Glutamatergic neuron (in vitro differentiated cells): Measurements from ENCODE around the gene PPIL6. TPM values are rescaled to one million over a fixed set of nuclear protein-coding genes. Genes with fewer than 3 reads are reported as not detected.

ENCODE experiments used
- DNase-seq: peaks from one replicate; pipeline ENCODE4 v3.0.0; 2022
- H3K27ac Mint-ChIP-seq: one replicate; pipeline ENCODE4 v1.8.0; 2020; ENCODE audit warnings: mild to moderate bottlenecking, mixed read lengths, inconsistent platforms; ENCODE audit not compliant: unreplicated experiment
- H3K27me3 Mint-ChIP-seq: one replicate; pipeline ENCODE4 v1.8.0; 2020; ENCODE audit warnings: mild to moderate bottlenecking, moderate library complexity, mixed read lengths, inconsistent platforms; ENCODE audit not compliant: unreplicated experiment
- H3K36me3 Mint-ChIP-seq: one replicate; pipeline ENCODE4 v1.8.0; 2020; ENCODE audit warnings: mild to moderate bottlenecking, mixed read lengths, inconsistent platforms; ENCODE audit not compliant: unreplicated experiment
- H3K4me1 Mint-ChIP-seq: one replicate; pipeline ENCODE4 v1.8.0; 2020; ENCODE audit warnings: mild to moderate bottlenecking, low read depth, mixed read lengths, inconsistent platforms; ENCODE audit not compliant: unreplicated experiment
- H3K4me3 Mint-ChIP-seq: one replicate; pipeline ENCODE4 v1.8.0; 2020; ENCODE audit warnings: mild to moderate bottlenecking, mixed read lengths, inconsistent platforms; ENCODE audit not compliant: unreplicated experiment
- H3K9me3 Mint-ChIP-seq: one replicate; pipeline ENCODE4 v1.8.0; 2020; ENCODE audit warnings: mild to moderate bottlenecking, moderate library complexity, mixed read lengths, inconsistent platforms; ENCODE audit not compliant: unreplicated experiment
- total RNA-seq: library from RNA; stranded (reverse); fragmentation: NEBNext Ultra II Directional; extraction: Animal tissue kit (Norgen Biotek cat#: 25700); gene quantifications from one replicate; pipeline ENCODE4 v1.2.1, GENCODE V29; 2021; ENCODE audit not compliant: unreplicated experiment
- TF ChIP-seq, protein P1 (sequence below): fragments of 200-600 bp; sonication (generic); IDR thresholded peaks from one replicate; pipeline ENCODE4 v1.5.0; 2021; ENCODE audit not compliant: partially characterized antibody, unreplicated experiment

The PPIL6 gene
- total RNA-seq, 1 donor from 2014 or later: 0.83 TPM

DNA sequence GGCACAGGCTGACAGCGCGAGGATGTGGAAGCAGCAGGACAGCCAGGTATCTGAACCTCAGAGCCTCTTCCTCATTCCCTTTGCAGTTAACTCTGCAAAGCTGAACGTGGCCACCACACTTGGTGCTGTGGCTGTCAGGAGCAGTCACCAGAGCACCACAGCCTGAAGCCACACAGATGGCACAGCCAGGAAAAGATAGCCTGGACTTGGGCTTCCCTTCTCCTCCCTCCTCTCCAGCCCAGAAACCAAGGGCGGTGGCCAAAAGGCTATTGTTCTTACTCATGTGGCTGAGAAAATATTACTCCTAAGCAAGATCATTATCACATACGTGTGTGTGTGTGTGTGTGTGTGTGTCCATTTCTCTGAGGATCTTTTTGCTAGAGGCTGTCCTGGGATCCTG lies 97.9 kb downstream of the PPIL6 start:
- Mint-ChIP-seq H3K4me3 (no peak overlapping the region), H3K27me3 (peaks cover 2% of the 10 kb centered on the region), H3K9me3 (no peaks in the 10 kb centered on the region), H3K27ac (no peak overlapping the region), H3K4me1 (no peaks in the 10 kb centered on the region), H3K36me3 (no peaks in the 10 kb centered on the region)
- DNase-seq: no peak
- TF ChIP-seq, protein P1, sequence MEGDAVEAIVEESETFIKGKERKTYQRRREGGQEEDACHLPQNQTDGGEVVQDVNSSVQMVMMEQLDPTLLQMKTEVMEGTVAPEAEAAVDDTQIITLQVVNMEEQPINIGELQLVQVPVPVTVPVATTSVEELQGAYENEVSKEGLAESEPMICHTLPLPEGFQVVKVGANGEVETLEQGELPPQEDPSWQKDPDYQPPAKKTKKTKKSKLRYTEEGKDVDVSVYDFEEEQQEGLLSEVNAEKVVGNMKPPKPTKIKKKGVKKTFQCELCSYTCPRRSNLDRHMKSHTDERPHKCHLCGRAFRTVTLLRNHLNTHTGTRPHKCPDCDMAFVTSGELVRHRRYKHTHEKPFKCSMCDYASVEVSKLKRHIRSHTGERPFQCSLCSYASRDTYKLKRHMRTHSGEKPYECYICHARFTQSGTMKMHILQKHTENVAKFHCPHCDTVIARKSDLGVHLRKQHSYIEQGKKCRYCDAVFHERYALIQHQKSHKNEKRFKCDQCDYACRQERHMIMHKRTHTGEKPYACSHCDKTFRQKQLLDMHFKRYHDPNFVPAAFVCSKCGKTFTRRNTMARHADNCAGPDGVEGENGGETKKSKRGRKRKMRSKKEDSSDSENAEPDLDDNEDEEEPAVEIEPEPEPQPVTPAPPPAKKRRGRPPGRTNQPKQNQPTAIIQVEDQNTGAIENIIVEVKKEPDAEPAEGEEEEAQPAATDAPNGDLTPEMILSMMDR: no peak

DNA sequence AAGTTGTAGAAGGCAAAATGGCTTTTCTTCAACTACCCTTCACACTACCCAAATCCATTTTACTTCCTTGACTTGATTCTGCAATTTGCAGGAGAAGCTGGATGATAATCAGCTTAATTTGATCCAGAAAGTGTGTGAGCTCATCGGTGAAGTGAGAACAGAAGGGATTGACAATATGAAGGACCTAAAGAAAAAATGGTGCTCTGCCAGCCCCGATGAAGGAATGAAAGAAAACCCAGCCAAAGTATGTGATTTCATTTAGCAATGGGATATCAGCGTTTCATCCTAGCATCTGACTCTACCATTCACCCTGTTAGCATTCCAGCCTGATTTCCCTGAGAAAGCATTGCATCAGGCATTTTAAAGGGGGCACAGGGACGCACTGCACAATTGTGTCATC lies 99.6 kb downstream of the PPIL6 start:
- no peak for DNase-seq
- no peaks in the 10 kb centered on the region for H3K4me1 Mint-ChIP-seq
- H3K9me3 Mint-ChIP-seq: peaks cover 5% of the 10 kb centered on the region

More for the DNA sequence above, 99.6 kb downstream of the PPIL6 start:
- peaks cover 2% of the 10 kb centered on the region for H3K27me3 Mint-ChIP-seq
- no peaks in the 10 kb centered on the region for H3K36me3 Mint-ChIP-seq
- no peak overlapping the region for H3K4me3 Mint-ChIP-seq
- no peak overlapping the region for H3K27ac Mint-ChIP-seq
- TF ChIP-seq, protein P1: no peak

Other genes with a start within 250 kb of the PPIL6 start
- 45.5 TPM for gene CD164, start 58.2 kb downstream of the PPIL6 start, total RNA-seq
- gene SMPD2, start 96 bp upstream of the PPIL6 start, total RNA-seq: 6.4 TPM
- gene MICAL1, start 15.1 kb upstream of the PPIL6 start, total RNA-seq: 782 TPM
- 6.4 TPM for gene ZBTB24, start 42.6 kb upstream of the PPIL6 start, total RNA-seq